Astrocyte (in vitro differentiated cells and primary cell): ENCODE data around the gene THOC5. TPM values are rescaled to one million over a fixed set of nuclear protein-coding genes. Genes with fewer than 3 reads are reported as not detected.

Experiments
- DNase-seq: peaks from one replicate; pipeline ENCODE4 v3.0.0-alpha.2; 2010; ENCODE audit warnings: low read depth
- FAIRE-seq: peaks from 2 replicates; lab custom pipeline; 2011; peaks lifted over from hg19 to GRCh38; lab: Jason Lieb, UNC
- H2AFZ ChIP-seq: 2 replicates; pipeline ENCODE4 v1.6.0; 2012; ENCODE audit warnings: low read depth, low read length, inconsistent platforms
- H3K27ac ChIP-seq: 2 replicates; pipeline ENCODE4 v1.5.1; 2011; ENCODE audit warnings: low read depth, low read length, inconsistent platforms
- H3K27me3 ChIP-seq: 2 replicates; pipeline ENCODE4 v1.6.0; 2011; ENCODE audit warnings: low read length, inconsistent platforms; ENCODE audit not compliant: insufficient read depth
- H3K36me3 ChIP-seq: 2 replicates; pipeline ENCODE4 v1.5.1; 2011; ENCODE audit warnings: low read length, inconsistent platforms; ENCODE audit not compliant: insufficient read depth
- H3K4me1 ChIP-seq: 2 replicates; pipeline ENCODE4 v1.5.1; 2011; ENCODE audit warnings: low read length, inconsistent platforms; ENCODE audit not compliant: insufficient read depth
- H3K4me2 ChIP-seq: 2 replicates; pipeline ENCODE4 v1.6.0; 2012; ENCODE audit warnings: low read length, inconsistent platforms
- H3K4me3 ChIP-seq: 2 replicates; pipeline ENCODE4 v1.5.1; 2011; ENCODE audit warnings: low read depth, mild to moderate bottlenecking, low read length, inconsistent platforms; ENCODE audit not compliant: insufficient read depth
- H3K79me2 ChIP-seq: 2 replicates; pipeline ENCODE4 v1.6.0; 2012; ENCODE audit warnings: mild to moderate bottlenecking, low read length, inconsistent platforms; ENCODE audit not compliant: insufficient read depth
- H3K9ac ChIP-seq: 2 replicates; pipeline ENCODE4 v1.6.0; 2012; ENCODE audit warnings: mild to moderate bottlenecking, low read length, inconsistent platforms
- H3K9me3 ChIP-seq: 2 replicates; pipeline ENCODE4 v1.5.1; 2012; ENCODE audit warnings: low read depth, mild to moderate bottlenecking, low read length, inconsistent platforms; ENCODE audit not compliant: insufficient read depth
- H4K20me1 ChIP-seq: 2 replicates; pipeline ENCODE4 v1.6.0; 2012; ENCODE audit warnings: low read length, inconsistent platforms; ENCODE audit not compliant: insufficient read depth
- H3K27ac Mint-ChIP-seq: one replicate; pipeline ENCODE4 v1.8.0; 2021; ENCODE audit warnings: mild to moderate bottlenecking, mixed read lengths; ENCODE audit not compliant: unreplicated experiment
- H3K27me3 Mint-ChIP-seq: one replicate; pipeline ENCODE4 v1.8.0; 2021; ENCODE audit warnings: low read depth, mixed read lengths; ENCODE audit not compliant: unreplicated experiment
- H3K36me3 Mint-ChIP-seq: one replicate; pipeline ENCODE4 v1.8.0; 2021; ENCODE audit warnings: low read depth, mixed read lengths; ENCODE audit not compliant: unreplicated experiment
- H3K4me1 Mint-ChIP-seq: one replicate; pipeline ENCODE4 v1.8.0; 2021; ENCODE audit warnings: low read depth, mixed read lengths; ENCODE audit not compliant: unreplicated experiment
- H3K4me3 Mint-ChIP-seq: one replicate; pipeline ENCODE4 v1.8.0; 2021; ENCODE audit warnings: mild to moderate bottlenecking, moderate library complexity, mixed read lengths; ENCODE audit not compliant: unreplicated experiment
- H3K9me3 Mint-ChIP-seq: one replicate; pipeline ENCODE4 v1.8.0; 2021; ENCODE audit warnings: mild to moderate bottlenecking, mixed read lengths; ENCODE audit not compliant: unreplicated experiment
- EZH2 ChIP-seq: IDR thresholded peaks from 2 replicates; pipeline ENCODE4 v1.6.1; 2012; ENCODE audit warnings: mild to moderate bottlenecking, low read length, inconsistent platforms; ENCODE audit not compliant: insufficient read depth
- total RNA-seq: library from RNA; stranded (reverse); gene quantifications from 2 replicates; pipeline ENCODE4 v1.2.1, GENCODE V29; 2021
- TF ChIP-seq, protein P1 (sequence below): IDR thresholded peaks from 2 replicates; pipeline ENCODE4 v1.5.1; 2011; ENCODE audit warnings: low read depth, mild to moderate bottlenecking, inconsistent platforms, low read length, moderate library complexity; ENCODE audit not compliant: insufficient read depth

Gene THOC5
- total RNA-seq, 1 donor from 2014 or later, result 85.0 TPM

- no peaks in the 10 kb centered on the region for H3K27me3 Mint-ChIP-seq
- peaks cover 10% of the 10 kb centered on the region for H3K4me1 Mint-ChIP-seq
- no peak overlapping the region for H2AFZ ChIP-seq
- no peaks in the 10 kb centered on the region for H3K79me2 ChIP-seq
- peaks cover 10% of the 10 kb centered on the region for H3K4me1 ChIP-seq
- no peaks in the 10 kb centered on the region for H3K9me3 Mint-ChIP-seq
- no peak overlapping the region for H3K9ac ChIP-seq
- no peaks in the 10 kb centered on the region for H4K20me1 ChIP-seq
- no peak overlapping the region for H3K4me3 ChIP-seq
- H3K36me3 ChIP-seq, result peaks cover 60% of the 10 kb centered on the region
- DNase-seq, result no peak
- TF ChIP-seq, protein P1, sequence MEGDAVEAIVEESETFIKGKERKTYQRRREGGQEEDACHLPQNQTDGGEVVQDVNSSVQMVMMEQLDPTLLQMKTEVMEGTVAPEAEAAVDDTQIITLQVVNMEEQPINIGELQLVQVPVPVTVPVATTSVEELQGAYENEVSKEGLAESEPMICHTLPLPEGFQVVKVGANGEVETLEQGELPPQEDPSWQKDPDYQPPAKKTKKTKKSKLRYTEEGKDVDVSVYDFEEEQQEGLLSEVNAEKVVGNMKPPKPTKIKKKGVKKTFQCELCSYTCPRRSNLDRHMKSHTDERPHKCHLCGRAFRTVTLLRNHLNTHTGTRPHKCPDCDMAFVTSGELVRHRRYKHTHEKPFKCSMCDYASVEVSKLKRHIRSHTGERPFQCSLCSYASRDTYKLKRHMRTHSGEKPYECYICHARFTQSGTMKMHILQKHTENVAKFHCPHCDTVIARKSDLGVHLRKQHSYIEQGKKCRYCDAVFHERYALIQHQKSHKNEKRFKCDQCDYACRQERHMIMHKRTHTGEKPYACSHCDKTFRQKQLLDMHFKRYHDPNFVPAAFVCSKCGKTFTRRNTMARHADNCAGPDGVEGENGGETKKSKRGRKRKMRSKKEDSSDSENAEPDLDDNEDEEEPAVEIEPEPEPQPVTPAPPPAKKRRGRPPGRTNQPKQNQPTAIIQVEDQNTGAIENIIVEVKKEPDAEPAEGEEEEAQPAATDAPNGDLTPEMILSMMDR, result no peak
- no peak for TF ChIP-seq EZH2
- no peak overlapping the region for H3K4me3 Mint-ChIP-seq
- H3K4me2 ChIP-seq, result no peak overlapping the region
- no peak for FAIRE-seq
- H3K27ac Mint-ChIP-seq, result no peak overlapping the region
- H3K27me3 ChIP-seq, result no peaks in the 10 kb centered on the region
- peaks cover 23% of the 10 kb centered on the region for H3K36me3 Mint-ChIP-seq
- no peak overlapping the region for H3K27ac ChIP-seq
- no peaks in the 10 kb centered on the region for H3K9me3 ChIP-seq
These were observed 36.2 kb downstream of the THOC5 start for GRCh38 chr22:29517215-29517908.

- H3K4me1 ChIP-seq, result no peaks in the 10 kb centered on the region
- no peak for DNase-seq
- no peak overlapping the region for H3K9ac ChIP-seq
- H3K4me2 ChIP-seq, result no peak overlapping the region
- Mint-ChIP-seq H3K36me3 (peaks cover 16% of the 10 kb centered on the region), H3K4me1 (no peaks in the 10 kb centered on the region), H3K27me3 (no peaks in the 10 kb centered on the region), H3K4me3 (no peak overlapping the region), H3K27ac (no peak overlapping the region), H3K9me3 (no peaks in the 10 kb centered on the region)
- no peak for TF ChIP-seq EZH2
- TF ChIP-seq, protein P1, result no peak
- H4K20me1 ChIP-seq, result no peaks in the 10 kb centered on the region
- no peak overlapping the region for H3K27ac ChIP-seq
- H3K4me3 ChIP-seq, result no peak overlapping the region
- H3K9me3 ChIP-seq, result no peaks in the 10 kb centered on the region
- no peak overlapping the region for H2AFZ ChIP-seq
- H3K36me3 ChIP-seq, result peaks cover 65% of the 10 kb centered on the region
- no peaks in the 10 kb centered on the region for H3K79me2 ChIP-seq
- no peak for FAIRE-seq
- H3K27me3 ChIP-seq, result no peaks in the 10 kb centered on the region
These were observed 41.5 kb downstream of the THOC5 start for GRCh38 chr22:29512031-29512430.

DNA sequence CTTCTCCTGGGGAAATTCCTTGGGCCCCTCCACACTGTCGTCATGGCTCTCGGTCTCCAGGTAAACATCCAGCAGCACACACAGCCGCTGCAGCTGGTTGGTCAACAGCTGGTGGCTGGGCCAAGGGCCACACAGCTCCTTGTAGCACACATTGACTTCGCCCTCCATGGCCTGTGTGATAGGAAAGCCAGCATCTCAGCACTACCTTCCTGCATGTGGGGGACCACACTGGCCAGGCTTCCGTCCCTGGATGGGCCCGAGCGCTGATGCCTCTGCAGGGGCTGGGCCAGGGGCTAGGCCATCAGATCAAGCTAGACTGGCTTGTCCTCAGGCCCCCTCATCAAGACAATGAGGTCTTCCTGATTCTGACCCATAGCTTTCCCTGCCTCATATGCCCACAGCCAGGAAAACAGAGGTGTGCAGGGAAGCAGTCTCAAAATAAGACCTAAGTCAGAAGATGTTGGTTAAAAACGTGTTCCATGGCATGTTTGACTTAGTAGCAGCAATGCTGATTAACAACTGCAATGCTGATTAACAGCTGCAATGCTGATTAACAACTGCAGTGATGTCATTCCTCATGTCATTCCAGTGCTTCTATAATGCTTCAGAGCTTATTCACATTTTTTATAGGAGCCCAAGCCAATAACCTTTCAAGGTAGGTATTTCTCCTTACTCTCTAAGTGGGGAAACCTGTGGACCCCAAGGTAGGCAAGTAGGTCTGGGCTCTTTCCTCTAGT, 42.3 kb downstream of the THOC5 start:
- H3K36me3 Mint-ChIP-seq, result peaks cover 17% of the 10 kb centered on the region
- no peak overlapping the region for H3K27ac Mint-ChIP-seq
- Histone ChIP-seq H3K79me2 (no peaks in the 10 kb centered on the region), H4K20me1 (no peaks in the 10 kb centered on the region), H3K9ac (no peak overlapping the region), H3K4me2 (no peak overlapping the region), H2AFZ (no peak overlapping the region), H3K27me3 (no peaks in the 10 kb centered on the region), H3K9me3 (no peaks in the 10 kb centered on the region), H3K4me1 (no peaks in the 10 kb centered on the region), H3K4me3 (no peak overlapping the region), H3K27ac (no peak overlapping the region), H3K36me3 (peaks cover 64% of the 10 kb centered on the region)
- H3K27me3 Mint-ChIP-seq, result no peaks in the 10 kb centered on the region
- H3K4me3 Mint-ChIP-seq, result no peak overlapping the region
- no peaks in the 10 kb centered on the region for H3K4me1 Mint-ChIP-seq
- DNase-seq (no peak), FAIRE-seq (no peak)
- TF ChIP-seq, protein P1, result no peak
- TF ChIP-seq EZH2, result no peak
- H3K9me3 Mint-ChIP-seq, result no peaks in the 10 kb centered on the region
